Activated T-helper 1 cell treated with anti-CD3 and anti-CD28 coated beads, Interleukin-12 subunit alpha, Interleukin-12 subunit beta, Interleukin-2, Interleukin-4 antibody, amounts not matched to agents 30 ng/mL and 10 ng/mL and 1 ng/mL, durations not matched to agents 14 hours and 24 hours and 36 hours (primary cell): ENCODE measurements around the gene DNAH8. TPM values are rescaled to one million over a fixed set of nuclear protein-coding genes. Genes with fewer than 3 reads are reported as not detected.

Experiments
- DNase-seq: peaks from one replicate; pipeline ENCODE4 v3.0.0; 2021; ENCODE audit warnings: low spot score
- H3K27ac Mint-ChIP-seq: one replicate; pipeline ENCODE4 v1.8.0; 2021; ENCODE audit warnings: mild to moderate bottlenecking, mixed read lengths
- H3K27me3 Mint-ChIP-seq: one replicate; pipeline ENCODE4 v1.8.0; 2022; ENCODE audit warnings: mild to moderate bottlenecking, moderate library complexity, mixed read lengths; ENCODE audit not compliant: insufficient read depth
- H3K36me3 Mint-ChIP-seq: one replicate; pipeline ENCODE4 v1.8.0; 2021; ENCODE audit warnings: low read depth, mixed read lengths
- H3K4me1 Mint-ChIP-seq: one replicate; pipeline ENCODE4 v1.8.0; 2021; ENCODE audit warnings: low read depth, mixed read lengths
- H3K4me3 Mint-ChIP-seq: one replicate; pipeline ENCODE4 v1.8.0; 2021; ENCODE audit warnings: mild to moderate bottlenecking, moderate library complexity, mixed read lengths
- H3K9me3 Mint-ChIP-seq: one replicate; pipeline ENCODE4 v1.8.0; 2021; ENCODE audit warnings: mixed read lengths
- intact Hi-C: fragments of 100-400 bp; cut with micrococcal nuclease; formaldehyde crosslinking; loops from one replicate; pipeline ENCODE4 v1.15.1; 2024
- total RNA-seq: library from RNA; stranded (reverse); gene quantifications from 2 replicates; pipeline ENCODE4 v1.2.3, GENCODE V29; 2022

DNAH8 gene
- total RNA-seq, 1 donor from 2014 or later = 0.03 TPM

DNA sequence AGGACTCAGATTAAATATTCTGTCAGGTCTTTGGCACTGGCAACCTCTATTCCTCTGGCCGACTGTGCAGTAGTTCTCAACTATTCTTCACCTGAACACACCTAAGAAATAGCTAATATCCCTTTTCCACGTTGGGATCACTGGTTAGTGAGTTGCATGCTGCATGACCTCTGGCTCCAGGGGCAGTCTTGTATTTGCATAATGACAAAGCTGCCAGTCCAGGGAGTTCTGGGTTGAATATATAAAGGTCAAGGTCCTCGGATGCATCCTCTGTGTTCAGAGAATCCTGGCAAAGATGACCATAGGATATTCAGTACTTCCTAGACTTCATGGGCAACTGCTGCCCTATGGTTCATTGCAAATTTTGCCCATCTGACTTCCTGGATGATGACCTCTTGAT lies 131.2 kb downstream of the DNAH8 start:
- Mint-ChIP-seq H3K27ac (no peak overlapping the region), H3K4me1 (no peaks in the 10 kb centered on the region), H3K4me3 (no peak overlapping the region), H3K27me3 (peaks cover 24% of the 10 kb centered on the region), H3K9me3 (no peaks in the 10 kb centered on the region), H3K36me3 (no peaks in the 10 kb centered on the region)
- intact Hi-C loops = no loop called here
- DNase-seq = no peak

- no peaks in the 10 kb centered on the region for H3K9me3 Mint-ChIP-seq
- H3K27ac Mint-ChIP-seq = no peak overlapping the region
Observed at GRCh38 chr6:38846844-38847243, 131.7 kb downstream of the DNAH8 start.

GRCh38 chr6:38847497-38847896 lies 132.4 kb downstream of the DNAH8 start:
- intact Hi-C loops = no loop called here
- Mint-ChIP-seq H3K4me1 (no peaks in the 10 kb centered on the region), H3K27me3 (peaks cover 21% of the 10 kb centered on the region), H3K4me3 (no peak overlapping the region), H3K27ac (no peak overlapping the region), H3K9me3 (no peaks in the 10 kb centered on the region), H3K36me3 (no peaks in the 10 kb centered on the region)
- DNase-seq = no peak

More at GRCh38 chr6:38846844-38847243, 131.7 kb downstream of the DNAH8 start:
- Mint-ChIP-seq H3K36me3 (no peaks in the 10 kb centered on the region), H3K4me3 (no peak overlapping the region), H3K4me1 (no peaks in the 10 kb centered on the region), H3K27me3 (peaks cover 24% of the 10 kb centered on the region)
- intact Hi-C loops = no loop called here
- DNase-seq = no peak

- Mint-ChIP-seq H3K4me3 (no peak overlapping the region), H3K4me1 (no peaks in the 10 kb centered on the region), H3K27ac (no peak overlapping the region), H3K27me3 (peaks cover 27% of the 10 kb centered on the region), H3K9me3 (no peaks in the 10 kb centered on the region), H3K36me3 (no peaks in the 10 kb centered on the region)
- no peak for DNase-seq
- intact Hi-C loops = no loop called here
Observed at GRCh38 chr6:38848760-38849159, 133.6 kb downstream of the DNAH8 start.

- intact Hi-C loops = no loop called here
- H3K27ac Mint-ChIP-seq = no peak overlapping the region
- peaks cover 22% of the 10 kb centered on the region for H3K27me3 Mint-ChIP-seq
- no peaks in the 10 kb centered on the region for H3K9me3 Mint-ChIP-seq
- no peaks in the 10 kb centered on the region for H3K36me3 Mint-ChIP-seq
- H3K4me1 Mint-ChIP-seq = no peaks in the 10 kb centered on the region
- DNase-seq = no peak
- no peak overlapping the region for H3K4me3 Mint-ChIP-seq
Observed at GRCh38 chr6:38852215-38852614, 137.1 kb downstream of the DNAH8 start.

GRCh38 chr6:38853236-38853635 lies 138.1 kb downstream of the DNAH8 start:
- no peaks in the 10 kb centered on the region for H3K36me3 Mint-ChIP-seq
- peaks cover 23% of the 10 kb centered on the region for H3K27me3 Mint-ChIP-seq
- intact Hi-C loops = no loop called here
- DNase-seq = no peak
- no peaks in the 10 kb centered on the region for H3K9me3 Mint-ChIP-seq
- H3K27ac Mint-ChIP-seq = no peak overlapping the region
- no peak overlapping the region for H3K4me3 Mint-ChIP-seq
- H3K4me1 Mint-ChIP-seq = no peaks in the 10 kb centered on the region

DNA sequence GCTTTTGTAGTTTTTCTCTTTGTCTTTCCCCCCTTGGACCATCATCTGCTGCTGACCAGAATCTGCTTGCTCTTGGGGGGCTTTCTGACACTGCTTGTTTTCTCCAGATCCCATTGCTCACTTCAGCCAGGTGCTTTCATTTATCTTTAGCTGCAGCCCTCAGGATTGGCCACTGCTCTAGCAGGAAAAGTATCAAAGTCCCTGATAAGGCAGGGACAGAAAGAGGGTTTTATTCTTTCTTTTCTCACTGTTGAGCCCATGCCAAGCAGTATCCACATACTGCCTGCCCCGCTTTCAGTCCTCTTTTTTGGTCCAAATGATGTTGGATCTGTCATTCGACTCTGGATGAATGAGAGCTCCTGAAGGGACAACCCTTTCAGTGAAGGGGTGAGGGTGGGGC lies 141.4 kb downstream of the DNAH8 start:
- no peak for DNase-seq
- Mint-ChIP-seq H3K27ac (no peak overlapping the region), H3K4me1 (no peaks in the 10 kb centered on the region), H3K27me3 (peaks cover 20% of the 10 kb centered on the region), H3K4me3 (no peak overlapping the region), H3K9me3 (no peaks in the 10 kb centered on the region), H3K36me3 (no peaks in the 10 kb centered on the region)
- intact Hi-C loops = no loop called here

GRCh38 chr6:38857815-38858214 lies 142.7 kb downstream of the DNAH8 start:
- no peaks in the 10 kb centered on the region for H3K4me1 Mint-ChIP-seq
- no peak for DNase-seq
- peaks cover 18% of the 10 kb centered on the region for H3K27me3 Mint-ChIP-seq

GRCh38 chr6:38860041-38860440 lies 144.9 kb downstream of the DNAH8 start:
- intact Hi-C loops = no loop called here

More at GRCh38 chr6:38857815-38858214, 142.7 kb downstream of the DNAH8 start:
- intact Hi-C loops = no loop called here
- Mint-ChIP-seq H3K36me3 (no peaks in the 10 kb centered on the region), H3K9me3 (no peaks in the 10 kb centered on the region), H3K27ac (no peak overlapping the region), H3K4me3 (no peak overlapping the region)

DNA sequence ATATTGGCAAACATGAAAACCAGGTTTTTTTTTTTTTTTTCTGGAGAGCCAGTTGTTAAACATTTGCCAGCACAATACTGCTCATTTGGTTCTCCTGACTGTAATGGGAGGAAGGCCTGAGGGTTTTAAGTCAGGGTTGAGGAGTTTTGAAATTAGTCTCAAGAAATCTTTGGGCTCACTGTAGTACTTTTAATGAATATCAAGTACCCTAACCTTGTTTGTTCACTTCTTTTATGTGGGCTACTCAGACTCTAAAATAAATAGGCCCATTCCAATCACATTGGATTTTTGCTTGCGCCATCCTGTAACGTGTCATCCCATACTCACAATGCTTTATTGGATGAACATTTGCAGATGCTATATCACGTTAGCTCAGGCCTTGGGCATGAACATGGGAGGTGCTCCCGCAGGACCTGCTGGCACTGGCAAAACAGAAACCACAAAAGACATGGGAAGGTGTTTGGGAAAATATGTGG lies 146.9 kb downstream of the DNAH8 start:
- no peaks in the 10 kb centered on the region for H3K9me3 Mint-ChIP-seq
- DNase-seq = no peak
- intact Hi-C loops = no loop called here
- H3K4me3 Mint-ChIP-seq = no peak overlapping the region
- H3K4me1 Mint-ChIP-seq = no peaks in the 10 kb centered on the region
- no peaks in the 10 kb centered on the region for H3K36me3 Mint-ChIP-seq
- H3K27ac Mint-ChIP-seq = no peak overlapping the region
- H3K27me3 Mint-ChIP-seq = peaks cover 16% of the 10 kb centered on the region

More at GRCh38 chr6:38860041-38860440, 144.9 kb downstream of the DNAH8 start:
- H3K9me3 Mint-ChIP-seq = no peaks in the 10 kb centered on the region
- no peaks in the 10 kb centered on the region for H3K36me3 Mint-ChIP-seq
- no peak for DNase-seq
- no peak overlapping the region for H3K27ac Mint-ChIP-seq
- peaks cover 14% of the 10 kb centered on the region for H3K27me3 Mint-ChIP-seq
- no peak overlapping the region for H3K4me3 Mint-ChIP-seq
- no peaks in the 10 kb centered on the region for H3K4me1 Mint-ChIP-seq

- Mint-ChIP-seq H3K27me3 (peaks cover 14% of the 10 kb centered on the region), H3K4me1 (no peaks in the 10 kb centered on the region), H3K4me3 (no peak overlapping the region), H3K9me3 (no peaks in the 10 kb centered on the region), H3K27ac (no peak overlapping the region), H3K36me3 (no peaks in the 10 kb centered on the region)
- no peak for DNase-seq
- intact Hi-C loops = no loop called here
Observed at GRCh38 chr6:38865521-38866174, 150.5 kb downstream of the DNAH8 start.

GRCh38 chr6:38867726-38868125 lies 152.6 kb downstream of the DNAH8 start:
- Mint-ChIP-seq H3K27ac (no peak overlapping the region), H3K9me3 (no peaks in the 10 kb centered on the region), H3K36me3 (no peaks in the 10 kb centered on the region), H3K4me1 (peaks cover 11% of the 10 kb centered on the region), H3K4me3 (no peak overlapping the region), H3K27me3 (peaks cover 14% of the 10 kb centered on the region)
- DNase-seq = no peak
- intact Hi-C loops = no loop called here

- H3K27ac Mint-ChIP-seq = no peak overlapping the region
- H3K36me3 Mint-ChIP-seq = no peaks in the 10 kb centered on the region
- peak; percentile 36 for DNase-seq
- H3K27me3 Mint-ChIP-seq = peaks cover 6% of the 10 kb centered on the region
- H3K4me3 Mint-ChIP-seq = no peak overlapping the region
- no peaks in the 10 kb centered on the region for H3K9me3 Mint-ChIP-seq
- H3K4me1 Mint-ChIP-seq = peaks cover 37% of the 10 kb centered on the region
- intact Hi-C loops = loop anchor here (1.0 to 5.0 kb wide), 5 partner anchors 61 to 438 kb away; no protein-coding TSS in a partner anchor
Observed at GRCh38 chr6:38871741-38872568, 156.8 kb downstream of the DNAH8 start.
